Panc1 (cell line): ENCODE results near the gene NR6A1. TPM values are rescaled to one million over a fixed set of nuclear protein-coding genes. Genes with fewer than 3 reads are reported as not detected.
A peak's percentile ranks its signal among the peaks of the same experiment; 100 is the strongest.

ENCODE experiments used
- ATAC-seq: fragments of 200-7000 bp; cut with Tn5 transposase; 2 replicates; pipeline ENCODE4 v1.9.1; 2020; ENCODE audit warnings: mild to moderate bottlenecking, moderate library complexity
- BruUV-seq: library from RNA; stranded (reverse); fragments of 400-500 nt; replicated peaks from 2 replicates; lab custom pipeline; 2021; lab: Mats Ljungman, UMichigan
- CTCF ChIA-PET: fragments of 300-600 bp; sonication (Branson Sonifier 250); formaldehyde crosslinking; loops from one replicate; lab custom pipeline; 2022; ENCODE audit warnings: antibody characterized with exemption; lab: Charles Lee
- POLR2A ChIA-PET: fragments of 300-600 bp; sonication (Branson Sonifier 250); formaldehyde crosslinking; loops from one replicate; lab custom pipeline; 2022; ENCODE audit warnings: antibody characterized with exemption; lab: Charles Lee
- DNase-seq: peaks from one replicate; pipeline ENCODE4 v3.0.0-alpha.2; 2010; ENCODE audit warnings: low read depth, low spot score
- H3K27ac ChIP-seq: 2 replicates; pipeline ENCODE4 v1.5.1; 2011; ENCODE audit warnings: mild to moderate bottlenecking, low read length, inconsistent platforms
- H3K27me3 ChIP-seq: fragments of 200-500 bp; sonication (Bioruptor generic); 2 replicates; pipeline ENCODE4 v1.6.0; 2014; ENCODE audit warnings: low read length, inconsistent platforms; ENCODE audit not compliant: control insufficient read depth, insufficient read depth
- H3K36me3 ChIP-seq: fragments of 200-500 bp; sonication (Bioruptor generic); 2 replicates; pipeline ENCODE4 v1.5.1; 2014; ENCODE audit warnings: inconsistent platforms, mild to moderate bottlenecking, low read length, moderate library complexity; ENCODE audit not compliant: control insufficient read depth, insufficient read depth
- H3K4me1 ChIP-seq: 2 replicates; pipeline ENCODE4 v1.5.1; 2011; ENCODE audit warnings: inconsistent platforms, mild to moderate bottlenecking, low read length, moderate library complexity; ENCODE audit not compliant: control insufficient read depth, insufficient read depth
- H3K4me3 ChIP-seq, 2 experiments: 2 replicates each; pipeline ENCODE4 v1.5.1; 2011 to 2012; ENCODE audit warnings: low read depth in 2 of 2, low read length in 2 of 2, mild to moderate bottlenecking in 2 of 2, inconsistent platforms in 1 of 2, moderate library complexity in 1 of 2
- H3K9me3 ChIP-seq: fragments of 200-500 bp; sonication (Bioruptor generic); 2 replicates; pipeline ENCODE4 v1.5.1; 2014; ENCODE audit warnings: low read depth, mild to moderate bottlenecking, inconsistent platforms, low read length, moderate library complexity; ENCODE audit not compliant: control insufficient read depth, insufficient read depth
- POLR2AphosphoS5 ChIP-seq: IDR thresholded peaks from 2 replicates; pipeline ENCODE4 v1.6.1; 2012; ENCODE audit warnings: mild to moderate bottlenecking, low read depth, low read length, moderate library complexity
- SIN3A ChIP-seq: IDR thresholded peaks from 2 replicates; pipeline ENCODE4 v1.6.1; 2012; ENCODE audit warnings: low read depth, mild to moderate bottlenecking, low read length, moderate library complexity, borderline replicate concordance; ENCODE audit not compliant: insufficient read depth
- TCF7L2 ChIP-seq: IDR thresholded peaks from 2 replicates; pipeline ENCODE4 v1.6.1; 2011; ENCODE audit warnings: mild to moderate bottlenecking, low read depth, low read length, inconsistent platforms
- in situ Hi-C: cut with HindIII; loops from 2 replicates; pipeline ENCODE4 v1.10.0; 2016; ENCODE audit warnings: low sequenced_read_pairs, low pct_unique_long_range_greater_than_20kb
- intact Hi-C: fragments of 100-400 bp; cut with micrococcal nuclease; formaldehyde crosslinking; loops from one replicate; pipeline ENCODE4 v1.10.0; 2022; ENCODE audit not compliant: unreplicated experiment
- total RNA-seq: library from RNA; stranded (reverse); gene quantifications from one replicate; pipeline ENCODE4 v1.2.1, GENCODE V29; 2021; ENCODE audit not compliant: unreplicated experiment
- TF ChIP-seq, protein P1 (sequence below), 2 experiments: IDR thresholded peaks; 2 replicates each; pipeline ENCODE4 v1.6.1; 2011 to 2012; ENCODE audit warnings: low read depth in 2 of 2, control low read depth in 1 of 2, low read length in 1 of 2, mild to moderate bottlenecking in 1 of 2, moderate library complexity in 1 of 2; ENCODE audit not compliant: insufficient read depth in 1 of 2
- TF ChIP-seq, protein P2 (sequence below): fragments of 450-650 bp; IDR thresholded peaks from 2 replicates; pipeline ENCODE4 v1.5.1; 2017; ENCODE audit warnings: mild to moderate bottlenecking

The NR6A1 gene
- total RNA-seq, 1 experiment from 2014 or later: 7.6 TPM

DNA sequence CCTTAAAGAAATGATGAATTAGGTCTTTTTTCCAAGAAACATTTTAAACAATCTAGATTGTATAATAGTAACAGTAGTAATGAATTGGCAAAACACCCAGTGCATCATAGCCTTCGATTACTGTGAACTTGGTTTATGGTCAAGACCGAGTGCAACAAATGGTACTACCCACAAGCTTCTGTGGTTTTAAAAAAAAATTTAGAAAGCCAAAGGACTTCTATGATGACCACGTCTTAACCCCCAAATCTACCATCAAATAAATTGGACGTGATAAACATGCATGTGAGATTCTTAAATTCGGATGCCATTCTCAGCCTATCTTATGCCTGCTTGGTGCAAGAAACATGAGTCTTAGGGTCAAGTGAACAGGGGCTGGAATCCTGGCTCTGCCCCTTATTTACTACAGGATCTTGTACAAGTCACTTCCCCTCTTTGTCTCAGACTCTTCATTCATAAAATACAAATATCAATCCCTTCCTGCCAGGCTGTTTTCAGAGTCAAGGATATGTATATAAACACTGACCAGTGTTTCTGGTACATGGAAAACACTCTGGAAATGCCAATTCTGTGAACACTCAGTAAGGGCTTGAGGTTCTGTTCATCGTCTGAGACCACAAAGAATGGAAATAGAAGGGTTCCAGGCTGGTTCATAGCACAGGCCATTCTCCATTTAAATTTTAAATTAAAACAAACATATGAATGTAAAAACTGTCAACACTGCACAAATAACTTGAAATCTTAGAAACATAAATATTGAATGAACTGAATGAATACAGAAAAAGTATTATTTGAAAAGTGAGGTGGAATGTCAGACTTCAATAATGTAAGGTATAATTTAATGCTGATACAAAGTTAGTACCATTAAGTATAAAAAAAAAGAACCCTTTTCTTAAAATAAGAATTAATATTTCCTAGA lies 107.8 kb downstream of the NR6A1 start:
- no peaks in the 10 kb centered on the region for H3K9me3 ChIP-seq
- DNase-seq (no peak), ATAC-seq (no peak)
- BruUV-seq: no TSS peak
- in situ Hi-C loops: no loop called here
- CTCF ChIA-PET: no interaction called here
- H3K27ac ChIP-seq: peak overlapping the region; percentile 65
- peaks cover 41% of the 10 kb centered on the region for H3K4me1 ChIP-seq
- intact Hi-C loops: loop anchor here (5.0 kb wide), 1 partner anchor 41 kb away; no protein-coding TSS in a partner anchor
- TF ChIP-seq TCF7L2: no peak
- no peak for TF ChIP-seq SIN3A
- TF ChIP-seq, protein P1, sequence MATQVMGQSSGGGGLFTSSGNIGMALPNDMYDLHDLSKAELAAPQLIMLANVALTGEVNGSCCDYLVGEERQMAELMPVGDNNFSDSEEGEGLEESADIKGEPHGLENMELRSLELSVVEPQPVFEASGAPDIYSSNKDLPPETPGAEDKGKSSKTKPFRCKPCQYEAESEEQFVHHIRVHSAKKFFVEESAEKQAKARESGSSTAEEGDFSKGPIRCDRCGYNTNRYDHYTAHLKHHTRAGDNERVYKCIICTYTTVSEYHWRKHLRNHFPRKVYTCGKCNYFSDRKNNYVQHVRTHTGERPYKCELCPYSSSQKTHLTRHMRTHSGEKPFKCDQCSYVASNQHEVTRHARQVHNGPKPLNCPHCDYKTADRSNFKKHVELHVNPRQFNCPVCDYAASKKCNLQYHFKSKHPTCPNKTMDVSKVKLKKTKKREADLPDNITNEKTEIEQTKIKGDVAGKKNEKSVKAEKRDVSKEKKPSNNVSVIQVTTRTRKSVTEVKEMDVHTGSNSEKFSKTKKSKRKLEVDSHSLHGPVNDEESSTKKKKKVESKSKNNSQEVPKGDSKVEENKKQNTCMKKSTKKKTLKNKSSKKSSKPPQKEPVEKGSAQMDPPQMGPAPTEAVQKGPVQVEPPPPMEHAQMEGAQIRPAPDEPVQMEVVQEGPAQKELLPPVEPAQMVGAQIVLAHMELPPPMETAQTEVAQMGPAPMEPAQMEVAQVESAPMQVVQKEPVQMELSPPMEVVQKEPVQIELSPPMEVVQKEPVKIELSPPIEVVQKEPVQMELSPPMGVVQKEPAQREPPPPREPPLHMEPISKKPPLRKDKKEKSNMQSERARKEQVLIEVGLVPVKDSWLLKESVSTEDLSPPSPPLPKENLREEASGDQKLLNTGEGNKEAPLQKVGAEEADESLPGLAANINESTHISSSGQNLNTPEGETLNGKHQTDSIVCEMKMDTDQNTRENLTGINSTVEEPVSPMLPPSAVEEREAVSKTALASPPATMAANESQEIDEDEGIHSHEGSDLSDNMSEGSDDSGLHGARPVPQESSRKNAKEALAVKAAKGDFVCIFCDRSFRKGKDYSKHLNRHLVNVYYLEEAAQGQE (IDR thresholded peaks at IDR 0.05; ENCODE audit: insufficient read depth in 1 of 2, low read depth in 2 of 2, low read length in 1 of 2): no peak
- no peak for TF ChIP-seq POLR2AphosphoS5
- TF ChIP-seq, protein P2, sequence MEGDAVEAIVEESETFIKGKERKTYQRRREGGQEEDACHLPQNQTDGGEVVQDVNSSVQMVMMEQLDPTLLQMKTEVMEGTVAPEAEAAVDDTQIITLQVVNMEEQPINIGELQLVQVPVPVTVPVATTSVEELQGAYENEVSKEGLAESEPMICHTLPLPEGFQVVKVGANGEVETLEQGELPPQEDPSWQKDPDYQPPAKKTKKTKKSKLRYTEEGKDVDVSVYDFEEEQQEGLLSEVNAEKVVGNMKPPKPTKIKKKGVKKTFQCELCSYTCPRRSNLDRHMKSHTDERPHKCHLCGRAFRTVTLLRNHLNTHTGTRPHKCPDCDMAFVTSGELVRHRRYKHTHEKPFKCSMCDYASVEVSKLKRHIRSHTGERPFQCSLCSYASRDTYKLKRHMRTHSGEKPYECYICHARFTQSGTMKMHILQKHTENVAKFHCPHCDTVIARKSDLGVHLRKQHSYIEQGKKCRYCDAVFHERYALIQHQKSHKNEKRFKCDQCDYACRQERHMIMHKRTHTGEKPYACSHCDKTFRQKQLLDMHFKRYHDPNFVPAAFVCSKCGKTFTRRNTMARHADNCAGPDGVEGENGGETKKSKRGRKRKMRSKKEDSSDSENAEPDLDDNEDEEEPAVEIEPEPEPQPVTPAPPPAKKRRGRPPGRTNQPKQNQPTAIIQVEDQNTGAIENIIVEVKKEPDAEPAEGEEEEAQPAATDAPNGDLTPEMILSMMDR: no peak
- H3K4me3 ChIP-seq: no peak overlapping the region
- H3K27me3 ChIP-seq: no peaks in the 10 kb centered on the region
- no peaks in the 10 kb centered on the region for H3K36me3 ChIP-seq
- POLR2A ChIA-PET: no interaction called here

GRCh38 chr9:124662561-124662960 lies 108.5 kb downstream of the NR6A1 start:
- in situ Hi-C loops (no loop called here), intact Hi-C loops (loop anchor here (5.0 kb wide), 1 partner anchor 40 kb away; no protein-coding TSS in a partner anchor)
- ChIA-PET CTCF (interaction anchor here (0.7 kb wide), 1 partner anchor 126 kb away, joined by 7 read pairs; no protein-coding TSS in a partner anchor), POLR2A (no interaction called here)
- no peak overlapping the region for H3K4me3 ChIP-seq
- DNase-seq: no peak
- TF ChIP-seq, protein P1 (IDR thresholded peaks at IDR 0.05; ENCODE audit: insufficient read depth in 1 of 2, low read depth in 2 of 2, low read length in 1 of 2): no peak
- TF ChIP-seq POLR2AphosphoS5 (no peak), SIN3A (no peak), TCF7L2 (no peak)
- TF ChIP-seq, protein P2: no peak
- no TSS peak for BruUV-seq
- no peaks in the 10 kb centered on the region for H3K27me3 ChIP-seq
- H3K9me3 ChIP-seq: no peaks in the 10 kb centered on the region
- H3K27ac ChIP-seq: peak overlapping the region; percentile 65
- ATAC-seq: no peak
- no peaks in the 10 kb centered on the region for H3K36me3 ChIP-seq
- peaks cover 43% of the 10 kb centered on the region for H3K4me1 ChIP-seq
